HG02970 (cell line): ENCODE data around the gene NAGA.
A peak's percentile ranks its signal among the peaks of the same experiment; 100 is the strongest.
"Not testable (repeated sequence)": the region's sequence is repeated elsewhere in the genome, so short reads cannot be mapped to it uniquely, and the experiment has no call there.

Source experiments
- ATAC-seq: cut with Tn5 transposase; IDR thresholded peaks from one replicate; pipeline ENCODE4 v1.9.1; 2021; ENCODE audit warnings: mild to moderate bottlenecking, moderate library complexity, moderate number of reproducible peaks; ENCODE audit not compliant: unreplicated experiment, low FRiP score

Gene NAGA

DNA sequence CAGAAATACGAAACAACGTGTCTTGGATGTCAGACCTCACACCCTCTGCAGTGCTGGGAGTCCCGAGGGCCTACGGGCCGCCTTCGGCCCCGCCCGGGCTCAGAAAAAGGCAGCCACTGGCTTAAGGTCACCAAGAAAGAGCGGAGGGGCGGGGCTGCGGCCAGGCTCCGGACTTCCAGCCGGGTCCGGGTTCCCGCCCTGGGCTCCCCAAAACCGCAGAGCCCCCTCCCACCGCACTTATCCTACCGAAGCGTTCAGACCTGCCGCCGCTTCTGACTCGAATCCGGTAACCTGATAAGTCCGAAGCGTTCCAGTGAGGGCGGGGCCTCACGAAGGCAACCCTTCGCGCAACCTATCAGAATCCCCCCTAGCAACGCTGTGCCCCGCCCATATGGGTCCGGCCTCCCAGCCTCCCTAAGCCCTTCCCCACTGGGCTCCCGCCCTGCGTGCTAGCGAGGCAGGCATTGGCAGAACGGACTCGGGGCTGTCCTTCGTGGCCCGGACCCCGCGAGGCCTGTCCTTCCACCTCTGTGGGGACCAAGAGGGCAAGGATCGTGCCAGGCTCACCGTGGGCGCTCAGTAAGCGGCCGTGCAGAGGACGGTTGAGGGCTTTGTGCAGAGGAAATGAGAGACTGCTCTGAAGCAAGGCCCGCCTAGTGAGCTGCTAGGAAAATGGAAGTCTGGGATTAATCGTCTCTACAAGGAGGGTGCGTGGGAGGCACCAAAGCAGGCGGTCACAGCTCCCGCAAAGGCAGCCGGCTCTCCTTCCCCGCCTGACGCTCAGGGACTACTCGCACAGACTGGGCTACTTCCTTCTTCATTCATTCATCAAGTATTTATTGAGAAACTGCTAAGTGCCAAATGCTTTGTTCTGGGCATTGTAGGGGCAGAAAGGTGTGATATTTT, at the start of gene NAGA:
Gene NAGA (minus strand): TSS at position 296 of the 906 bp plus-strand sequence. CDS start 515 bp downstream, outside the sequence.
- ATAC-seq: peak; percentile 84

DNA sequence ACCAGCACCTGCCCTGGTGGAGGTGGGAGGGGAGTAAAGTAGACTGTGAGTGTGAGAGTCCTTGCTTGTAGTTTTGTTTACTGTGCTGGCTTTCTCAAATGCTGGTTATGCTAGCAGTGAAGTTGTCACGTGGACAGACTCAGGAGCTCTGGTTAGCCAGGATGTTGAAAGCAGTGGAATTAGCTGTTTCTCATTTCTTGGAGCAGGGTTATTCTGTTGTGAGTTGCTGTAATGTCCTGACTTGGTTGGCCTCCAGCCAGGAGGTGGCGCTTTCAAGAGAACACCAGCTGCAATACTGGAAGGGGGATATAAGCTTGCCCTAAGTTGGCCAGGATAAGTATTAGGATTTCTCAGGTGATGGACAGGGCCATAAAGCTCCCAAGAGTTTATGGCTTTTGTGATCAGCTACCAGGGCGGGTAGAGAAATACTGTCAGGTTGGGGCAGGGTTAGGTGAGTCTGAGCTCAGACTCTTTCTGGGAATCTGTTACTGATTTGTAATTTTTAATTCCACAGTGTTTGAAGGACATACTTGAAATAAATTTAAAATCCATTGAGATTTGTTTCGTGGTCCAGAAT, 46.3 kb upstream of the NAGA start:
- no peak for ATAC-seq

DNA sequence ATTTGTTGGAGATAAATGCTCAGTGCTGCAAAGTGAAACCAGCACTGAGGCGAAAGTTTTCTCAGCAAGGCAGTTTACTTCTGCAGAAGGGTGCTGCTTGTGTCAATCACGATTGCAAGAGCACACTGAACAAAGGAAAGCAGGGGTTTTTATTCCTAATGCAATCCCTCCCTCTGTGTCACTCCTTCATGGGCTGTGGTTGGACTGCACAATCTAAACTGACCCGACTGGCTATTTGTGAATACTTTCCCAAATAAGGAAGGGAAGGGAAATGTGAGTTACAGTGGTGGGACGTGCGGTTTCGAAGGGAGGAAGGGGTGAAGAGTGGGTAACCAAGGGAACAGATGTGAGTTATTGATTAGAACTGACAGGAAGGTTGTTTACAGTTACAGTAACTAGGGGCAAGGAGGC, 44.8 kb upstream of the NAGA start:
- ATAC-seq: not testable (repeated sequence)

DNA sequence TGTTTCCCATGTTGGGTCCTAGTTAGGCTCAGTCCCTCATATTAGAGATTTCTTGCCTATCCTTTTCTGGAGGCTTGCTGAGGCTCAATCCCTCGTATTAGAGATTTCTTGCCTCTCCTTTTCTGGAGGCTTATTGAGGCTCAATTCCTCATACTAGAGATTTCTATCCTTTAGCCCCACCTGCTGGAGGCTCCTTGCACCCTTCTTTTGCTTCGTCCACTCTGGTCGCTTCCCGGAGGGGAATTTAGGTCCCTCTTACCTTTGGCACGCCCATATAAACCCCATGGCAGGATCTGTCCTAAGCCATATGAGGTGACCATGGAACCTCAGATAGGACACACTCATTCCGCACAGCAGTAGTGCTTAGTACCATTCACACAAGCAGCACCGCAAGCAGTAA, 44.1 kb upstream of the NAGA start:
- ATAC-seq: no peak

DNA sequence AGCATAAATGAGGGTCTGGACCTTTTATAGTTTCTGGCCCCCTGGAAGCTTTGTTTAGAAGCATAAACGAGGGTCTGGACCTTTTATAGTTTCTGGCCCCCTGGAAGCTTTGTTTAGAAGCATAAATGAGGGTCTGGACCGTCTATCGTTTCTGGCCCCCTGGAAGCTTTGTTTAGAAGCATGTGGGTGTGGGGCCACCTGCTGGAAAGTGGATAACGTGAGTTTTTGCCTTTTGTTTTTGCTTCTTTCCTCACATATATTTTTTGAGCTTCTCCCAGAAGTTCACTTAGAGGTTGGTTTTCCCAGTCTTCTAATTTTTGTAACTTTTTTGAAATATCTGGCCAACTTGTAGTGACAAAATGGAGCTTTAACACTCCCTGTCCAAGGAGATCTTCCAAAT, 42.2 kb upstream of the NAGA start:
- ATAC-seq: not testable (repeated sequence)

DNA sequence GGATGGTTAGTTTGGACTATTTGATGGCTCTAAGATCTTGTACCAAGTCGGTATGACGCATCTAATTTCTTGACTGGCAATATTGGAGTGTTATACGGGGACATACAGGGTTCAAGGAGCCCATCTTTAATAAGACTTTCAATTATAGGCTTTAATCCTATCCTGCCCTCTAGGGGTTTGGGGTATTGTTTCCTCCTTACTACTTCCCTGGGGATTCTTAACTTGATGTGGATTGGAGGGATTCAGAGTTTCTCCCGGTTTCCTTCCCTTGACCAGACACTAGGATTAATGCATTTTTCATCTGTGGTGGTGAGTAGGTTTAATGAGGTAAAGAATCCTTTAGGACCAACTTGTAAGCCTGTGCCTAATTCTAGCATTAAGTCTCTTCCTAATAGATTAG, 41.2 kb upstream of the NAGA start:
- no peak for ATAC-seq

DNA sequence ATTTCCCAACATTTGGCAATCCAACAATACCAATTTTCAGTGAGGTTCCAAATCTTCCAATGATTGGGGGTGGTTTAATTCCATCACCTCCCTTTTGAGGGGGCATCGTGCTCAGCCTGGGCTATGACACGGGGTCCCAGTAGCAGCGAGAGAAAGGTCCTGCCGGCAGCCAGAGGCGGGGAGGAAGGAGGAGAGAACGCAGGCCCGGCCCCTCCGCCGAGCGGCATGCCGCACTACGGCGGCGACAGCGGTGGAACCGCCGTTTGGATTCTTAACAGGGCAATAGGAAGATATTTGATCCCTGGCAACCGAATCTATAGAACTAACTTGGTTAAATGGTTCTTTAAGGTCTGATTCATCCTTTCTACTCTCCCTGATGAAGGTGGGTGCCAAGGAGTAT, 38.2 kb upstream of the NAGA start:
- ATAC-seq: no peak

DNA sequence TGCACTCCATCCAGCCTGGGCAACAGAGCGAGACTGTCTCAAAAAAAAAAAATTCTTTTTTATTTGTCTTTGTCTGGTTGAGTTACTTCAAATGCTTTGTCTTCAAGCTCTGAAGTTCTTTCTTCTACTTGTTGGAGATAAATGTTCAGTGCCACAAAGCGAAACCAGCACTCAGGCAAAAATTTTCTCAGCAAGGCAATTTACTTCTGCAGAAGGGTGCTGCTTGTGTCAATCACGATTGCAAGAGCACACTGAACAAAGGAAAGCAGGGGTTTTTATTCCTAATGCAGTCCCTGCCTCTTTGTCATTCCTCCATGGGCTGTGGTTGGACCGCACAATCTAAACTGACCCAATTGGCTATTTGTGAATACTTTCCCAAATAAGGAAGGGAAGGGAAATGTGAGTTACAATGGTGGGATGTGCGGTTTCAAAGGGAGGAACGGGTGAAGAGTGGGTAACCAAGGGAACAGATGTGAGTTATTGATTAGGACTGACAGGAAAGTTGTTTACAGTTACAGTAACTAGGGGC, 33.8 kb upstream of the NAGA start:
- not testable (repeated sequence) for ATAC-seq

DNA sequence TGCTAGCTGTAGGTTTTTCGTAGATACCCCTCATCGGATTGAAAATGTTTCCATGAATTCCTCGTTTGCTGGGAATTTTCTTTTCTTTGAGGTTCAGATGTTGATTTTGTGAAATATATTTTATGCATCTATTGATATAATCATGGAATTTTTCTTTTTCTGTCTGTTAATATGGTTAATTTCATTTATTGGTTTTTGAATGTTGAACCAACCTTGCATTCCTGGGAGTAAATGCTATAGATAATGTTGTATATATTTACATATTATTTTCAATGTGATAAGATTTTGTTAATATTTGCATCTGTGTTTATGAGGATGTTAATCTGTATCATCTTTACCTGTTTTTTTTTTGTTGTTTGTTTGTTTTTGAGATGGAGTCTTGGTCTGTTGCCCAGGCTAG, 30.6 kb upstream of the NAGA start:
- no peak for ATAC-seq

DNA sequence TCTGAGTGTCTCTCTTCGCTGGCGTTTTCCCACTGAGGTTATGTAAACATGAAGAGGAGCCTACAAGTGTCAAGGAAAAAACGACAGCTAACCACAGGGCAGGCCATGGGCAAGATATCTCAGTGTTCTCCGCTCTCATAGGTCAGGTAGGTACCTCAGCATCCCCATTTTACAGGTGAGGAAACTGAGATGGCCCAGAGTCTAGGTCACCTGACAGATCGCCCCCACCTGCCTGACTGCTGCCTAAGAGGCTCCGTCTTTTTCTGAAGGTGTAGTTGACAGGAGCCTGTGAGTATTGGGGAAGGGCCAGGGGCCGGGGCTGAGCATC, 20.8 kb upstream of the NAGA start:
- no peak for ATAC-seq

DNA sequence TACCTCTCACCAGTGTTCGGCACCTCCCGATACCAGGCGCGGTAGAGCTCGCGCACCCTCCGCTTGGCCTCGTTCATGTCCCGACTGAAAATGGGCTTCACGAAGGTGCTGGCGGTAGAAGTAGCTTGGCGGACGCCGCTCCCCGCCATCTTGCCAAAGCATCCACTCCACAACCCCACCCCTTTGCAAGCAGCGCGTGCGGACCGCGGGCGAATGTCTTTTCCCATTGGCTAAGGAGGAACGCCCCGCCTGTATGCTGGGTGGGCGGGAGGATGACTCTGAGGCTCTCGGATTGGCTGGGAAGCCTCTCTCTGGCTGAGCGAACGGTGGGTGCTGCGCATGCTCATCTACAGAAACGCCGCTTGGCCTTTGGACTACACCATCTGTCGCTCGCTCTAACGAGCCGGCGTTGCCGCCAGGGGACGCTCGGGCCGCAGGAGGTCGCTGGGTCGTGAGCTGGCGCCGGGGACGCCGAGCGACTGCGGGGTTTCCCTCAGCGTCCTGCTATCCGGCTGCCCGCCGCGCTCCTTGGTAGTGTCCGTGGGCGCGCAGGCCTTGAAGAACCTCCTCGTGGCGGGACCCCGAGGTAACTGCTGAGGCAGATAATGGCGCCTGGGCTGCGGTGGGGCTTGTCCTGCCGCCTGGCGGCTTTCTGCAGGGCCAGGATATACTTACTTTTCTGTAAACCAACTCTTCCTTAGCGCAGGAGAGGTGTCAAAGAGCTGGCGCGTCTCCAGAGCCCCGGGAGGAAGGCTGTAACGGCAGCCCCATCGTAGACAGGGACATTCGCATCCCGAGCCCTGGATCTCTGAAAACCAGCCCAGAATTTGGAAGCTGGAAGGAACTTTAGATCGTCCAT, 20.2 kb upstream of the NAGA start, which contains the start of gene NDUFA6:
Gene NDUFA6 (minus strand): TSS at position 177 of the 859 bp plus-strand sequence. CDS start 28 bp downstream, at position 149.
- ATAC-seq: peak; percentile 94

DNA sequence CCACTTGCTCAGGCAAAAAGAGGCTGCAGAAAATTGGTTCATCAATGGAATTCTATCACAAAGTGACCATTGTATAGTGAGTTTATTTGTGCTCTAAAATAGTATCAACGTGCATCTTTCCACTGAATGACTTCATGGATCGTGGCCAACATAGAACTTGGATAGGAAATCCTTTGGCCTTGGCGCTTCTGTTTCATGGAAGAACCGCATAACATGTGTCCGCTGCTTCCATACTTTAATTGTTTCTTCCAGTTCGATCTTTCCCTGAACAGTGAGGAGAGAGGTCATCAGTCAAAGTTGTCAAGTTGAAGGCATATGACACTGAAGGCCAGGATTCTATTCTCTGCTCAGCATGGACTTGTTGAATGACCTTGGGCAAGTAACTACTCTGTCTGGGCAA, 15.4 kb upstream of the NAGA start:
- no peak for ATAC-seq

DNA sequence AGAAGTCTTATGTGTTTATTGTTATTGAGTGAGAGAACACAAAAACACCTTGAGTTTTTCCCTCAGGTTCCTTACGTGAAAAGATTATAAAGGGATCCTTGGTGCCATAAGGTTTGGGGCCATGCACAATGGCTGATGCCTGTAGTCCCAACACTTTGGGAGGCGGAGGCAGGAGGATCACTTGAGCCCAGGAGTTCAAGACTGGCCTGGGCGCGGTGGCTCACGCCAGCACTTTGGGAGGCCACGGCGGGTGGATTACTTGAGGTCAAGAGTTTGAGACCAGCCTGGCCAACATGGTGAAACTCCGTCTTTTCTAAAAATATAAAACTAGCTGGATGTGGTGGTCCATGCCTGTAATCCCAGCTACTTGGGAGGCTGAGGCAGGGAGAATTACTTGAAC, 14.3 kb upstream of the NAGA start:
- no peak for ATAC-seq

DNA sequence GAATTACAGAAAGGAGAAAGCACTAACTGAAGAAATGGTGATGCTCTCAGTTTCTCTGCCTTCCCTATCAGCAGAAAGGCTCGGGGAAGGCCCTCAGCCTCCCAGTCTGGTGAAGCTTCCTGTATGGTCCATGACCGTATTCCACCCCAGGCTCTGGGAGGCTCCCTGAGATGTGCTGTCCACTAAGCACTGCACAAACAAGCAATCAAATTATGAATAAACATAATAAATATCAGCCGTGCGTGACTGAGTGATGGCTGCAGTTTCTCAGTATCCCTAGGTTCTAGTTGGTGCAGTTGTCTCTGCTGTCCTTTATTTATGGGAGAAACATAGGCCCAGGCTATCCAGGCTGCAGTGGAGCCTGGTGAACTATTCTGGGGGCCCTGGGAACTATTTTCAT, 12.5 kb upstream of the NAGA start:
- ATAC-seq: no peak

DNA sequence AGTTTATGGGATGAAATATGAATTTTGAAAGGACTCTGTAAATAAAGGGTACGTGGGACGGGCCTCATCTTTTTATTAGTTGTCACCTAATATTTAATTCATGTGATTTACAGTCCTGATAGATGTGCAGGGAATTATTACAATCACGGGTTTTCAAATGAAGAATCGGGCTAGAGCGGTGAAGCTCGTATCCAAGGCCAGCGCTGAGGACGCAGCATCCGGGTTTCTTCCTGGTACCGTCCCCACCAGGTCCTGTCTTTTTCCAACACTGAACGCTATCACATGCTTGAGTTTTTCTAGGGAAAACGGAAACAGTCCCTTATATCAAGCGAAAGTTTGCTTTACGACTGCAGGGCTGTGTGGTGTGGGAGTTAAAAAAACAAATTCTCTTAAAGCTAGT, 9.7 kb upstream of the NAGA start:
- no peak for ATAC-seq

DNA sequence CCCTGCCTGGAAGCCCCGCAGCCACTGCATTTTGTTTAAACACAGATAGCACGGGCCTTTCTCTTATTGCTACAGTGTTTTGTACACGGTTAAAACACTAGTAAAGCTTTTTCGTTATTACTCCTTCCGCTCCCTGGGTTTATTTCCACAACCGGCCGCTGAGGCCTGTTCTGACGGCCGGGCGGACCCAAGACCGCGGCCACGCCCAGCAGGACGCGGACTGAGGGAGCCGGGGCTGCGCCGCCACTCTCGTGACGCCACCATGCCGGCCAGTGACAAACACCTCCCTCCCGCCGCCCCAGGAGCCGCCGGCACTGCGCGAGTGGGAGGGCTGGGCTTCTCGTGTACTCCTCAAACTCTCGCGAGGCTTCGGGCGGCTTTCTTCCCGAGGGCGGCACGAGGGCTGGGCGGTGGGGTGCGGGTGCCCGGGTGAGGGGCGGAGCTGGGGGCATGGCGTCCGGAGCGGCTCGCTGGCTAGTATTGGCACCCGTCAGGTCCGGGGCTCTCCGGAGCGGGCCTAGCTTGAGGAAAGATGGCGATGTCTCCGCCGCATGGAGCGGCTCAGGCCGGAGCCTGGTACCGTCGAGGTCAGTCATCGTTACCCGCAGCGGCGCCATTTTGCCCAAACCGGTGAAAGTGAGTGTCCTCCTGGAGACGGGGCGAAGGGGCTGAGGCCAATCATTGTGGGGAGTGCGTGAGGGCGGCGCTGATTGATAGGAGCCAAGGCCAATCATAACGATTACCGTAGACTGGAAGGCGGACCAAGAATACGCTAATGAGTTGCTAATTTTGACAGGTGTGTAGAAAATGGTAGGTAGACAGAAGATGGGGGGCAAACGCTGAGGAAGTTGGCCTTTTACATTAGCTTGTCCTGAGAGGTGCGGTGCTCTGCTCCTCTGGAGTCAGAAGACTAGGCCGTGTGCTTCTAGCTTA, 9.0 kb upstream of the NAGA start, which contains the start of gene SMDT1:
Gene SMDT1 (plus strand): TSS at position 382 of the 933 bp plus-strand sequence. CDS start 69 bp downstream, at position 451.
- ATAC-seq: peak; percentile 81

DNA sequence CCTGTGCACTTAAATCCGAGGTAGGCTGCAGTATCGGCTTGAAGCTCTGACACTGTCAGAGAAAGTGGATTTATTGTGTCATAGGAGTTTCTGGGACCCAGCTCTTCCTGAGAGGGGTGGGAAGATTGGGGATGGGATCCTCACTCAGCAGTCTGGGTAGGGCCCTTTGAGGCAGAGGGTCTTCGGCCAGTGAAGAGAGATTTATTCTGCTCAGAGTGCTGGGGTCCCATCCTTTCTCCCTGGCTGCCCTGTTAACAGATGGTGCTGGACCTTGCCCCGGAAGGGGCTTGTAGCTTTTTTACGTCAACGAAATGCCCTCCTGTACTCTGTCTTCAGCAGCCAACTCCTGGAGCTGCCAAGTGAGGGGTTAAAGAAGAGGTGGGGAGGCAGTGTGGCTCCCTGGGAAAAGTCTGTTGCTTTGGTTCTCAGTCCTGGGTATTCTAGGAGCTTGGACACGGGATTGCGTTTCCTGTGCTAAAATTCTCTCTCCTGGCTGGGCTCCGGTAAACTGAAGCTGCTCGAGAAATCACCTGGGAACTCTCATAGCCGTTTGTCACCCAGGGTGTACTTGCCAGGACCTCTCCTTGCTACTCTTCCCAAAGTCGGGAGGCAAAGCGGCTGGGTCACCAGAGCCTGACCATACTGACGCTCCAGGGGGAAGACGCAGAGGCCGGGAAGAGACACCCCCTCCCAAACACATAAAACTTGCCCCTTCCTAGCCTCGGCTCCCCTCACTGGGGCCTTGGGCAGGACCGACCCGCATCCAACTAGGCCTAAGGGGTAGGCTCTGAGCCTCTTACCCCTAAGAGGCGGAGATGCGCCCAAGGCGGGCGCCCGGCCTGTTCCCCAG, 8.1 kb upstream of the NAGA start:
- peak; percentile 4 for ATAC-seq

DNA sequence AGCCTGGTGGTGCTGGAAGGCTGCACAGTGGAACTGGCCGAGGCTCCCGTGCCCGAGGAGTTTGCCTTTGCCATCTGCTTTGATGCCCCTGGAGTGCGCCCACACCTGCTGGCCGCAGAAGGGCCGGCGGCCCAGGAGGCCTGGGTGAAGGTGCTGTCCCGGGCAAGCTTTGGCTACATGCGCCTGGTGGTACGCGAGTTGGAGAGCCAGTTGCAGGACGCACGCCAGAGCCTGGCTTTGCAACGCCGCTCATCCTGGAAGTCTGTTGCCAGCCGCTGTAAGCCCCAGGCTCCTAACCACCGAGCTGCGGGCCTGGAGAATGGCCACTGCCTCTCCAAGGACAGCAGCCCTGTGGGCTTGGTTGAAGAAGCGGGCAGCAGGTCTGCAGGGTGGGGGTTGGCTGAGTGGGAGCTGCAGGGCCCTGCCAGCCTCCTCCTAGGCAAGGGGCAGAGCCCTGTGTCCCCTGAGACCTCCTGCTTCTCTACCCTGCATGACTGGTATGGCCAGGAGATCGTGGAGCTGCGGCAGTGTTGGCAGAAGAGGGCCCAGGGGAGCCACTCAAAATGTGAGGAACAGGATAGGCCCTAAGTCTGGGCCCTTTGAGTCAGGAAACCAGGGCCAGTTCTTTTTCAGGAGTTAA, 7.0 kb upstream of the NAGA start:
- ATAC-seq: no peak
